ENCODE results near the gene CLCNKA. TPM values are rescaled to one million over a fixed set of nuclear protein-coding genes. Genes with fewer than 3 reads are reported as not detected.

CLCNKA gene
- total RNA-seq, 1 experiment from 2014 or later = 0.10 TPM

GRCh38 chr1:16011936-16012589, 9.8 kb upstream of the CLCNKA start:
- Histone ChIP-seq H3K79me2 (ENCODE audit: insufficient read depth, low read length) (no peaks in the 10 kb centered on the region), H3K9ac (ENCODE audit: low read length) (peak overlapping the region; percentile 66), H3K4me3 (replicated peaks in 1 of 2; ENCODE audit: low read depth in 1 of 2, low read length in 2 of 2) (peak overlapping the region; percentile 36 to 58; a peak in 3 of 4 replicates), H3K4me2 (ENCODE audit: low read length) (peak overlapping the region; percentile 85), H3K9me2 (ENCODE audit: insufficient read depth) (no peaks in the 10 kb centered on the region), H3K9me3 (ENCODE audit: control insufficient read depth in 1 of 2, insufficient read depth in 1 of 2, low read depth in 1 of 2, low read length in 2 of 2) (no peaks in the 10 kb centered on the region), H2AFZ (ENCODE audit: low read depth, low read length, poor library complexity, severe bottlenecking) (peak overlapping the region; percentile 7), H3K27me3 (ENCODE audit: insufficient read depth, low read length) (no peaks in the 10 kb centered on the region), H3K4me1 (ENCODE audit: control insufficient read depth in 1 of 2, insufficient read depth in 2 of 2, low read length in 2 of 2) (peaks cover 10 to 29% of the 10 kb centered on the region in 2 experiments), H3K36me3 (ENCODE audit: control insufficient read depth in 1 of 2, insufficient read depth in 2 of 2, low read length in 2 of 2) (no peaks in the 10 kb centered on the region), H3K27ac (ENCODE audit: low read depth, low read length) (peak overlapping the region; percentile 43; the same call in 1 of the 2 replicates), H4K20me1 (ENCODE audit: insufficient read depth) (no peaks in the 10 kb centered on the region)
- intact Hi-C loops (cut with micrococcal nuclease) = no loop called here
- POLR2A ChIA-PET = no interaction called here
- CTCF ChIA-PET = no interaction called here
- DNase-seq (ENCODE audit: low read depth, low spot score) (no peak), ATAC-seq (no peak)
- RAD21 ChIA-PET (ENCODE audit: low non-redundant PET in 1 of 2, low total read pairs in 2 of 2, uncharacterized antibody in 2 of 2, unreplicated experiment in 2 of 2) = no interaction called here
- BruUV-seq (replicated peaks) = no TSS peak
- TF ChIP-seq YY1 (IDR thresholded peaks at IDR 0.05; ENCODE audit: extremely low read depth, insufficient replicate concordance, low read depth, low read length) = no peak
- no peak for TF ChIP-seq JUND (IDR thresholded peaks at IDR 0.05)
- TF ChIP-seq ZNF274 (IDR thresholded peaks at IDR 0.05; ENCODE audit: low read depth, low read length) = no peak
- no peak for TF ChIP-seq MAX (IDR thresholded peaks at IDR 0.05)
- TF ChIP-seq, protein P1, sequence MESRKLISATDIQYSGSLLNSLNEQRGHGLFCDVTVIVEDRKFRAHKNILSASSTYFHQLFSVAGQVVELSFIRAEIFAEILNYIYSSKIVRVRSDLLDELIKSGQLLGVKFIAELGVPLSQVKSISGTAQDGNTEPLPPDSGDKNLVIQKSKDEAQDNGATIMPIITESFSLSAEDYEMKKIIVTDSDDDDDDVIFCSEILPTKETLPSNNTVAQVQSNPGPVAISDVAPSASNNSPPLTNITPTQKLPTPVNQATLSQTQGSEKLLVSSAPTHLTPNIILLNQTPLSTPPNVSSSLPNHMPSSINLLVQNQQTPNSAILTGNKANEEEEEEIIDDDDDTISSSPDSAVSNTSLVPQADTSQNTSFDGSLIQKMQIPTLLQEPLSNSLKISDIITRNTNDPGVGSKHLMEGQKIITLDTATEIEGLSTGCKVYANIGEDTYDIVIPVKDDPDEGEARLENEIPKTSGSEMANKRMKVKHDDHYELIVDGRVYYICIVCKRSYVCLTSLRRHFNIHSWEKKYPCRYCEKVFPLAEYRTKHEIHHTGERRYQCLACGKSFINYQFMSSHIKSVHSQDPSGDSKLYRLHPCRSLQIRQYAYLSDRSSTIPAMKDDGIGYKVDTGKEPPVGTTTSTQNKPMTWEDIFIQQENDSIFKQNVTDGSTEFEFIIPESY (IDR thresholded peaks at IDR 0.05; ENCODE audit: extremely low read depth, insufficient replicate concordance, low read length) = no peak
- TF ChIP-seq SP1 (IDR thresholded peaks at IDR 0.05; ENCODE audit: low read depth) = no peak
- no peak for TF ChIP-seq ZFX (IDR thresholded peaks at IDR 0.05)
- TF ChIP-seq RAD21 (IDR thresholded peaks at IDR 0.05; ENCODE audit: low read depth) = no peak
- TF ChIP-seq CTCF (IDR thresholded peaks at IDR 0.05 in 2 of 3, conservative IDR thresholded peaks at IDR 0.05 in 1 of 3; ENCODE audit: borderline replicate concordance in 1 of 3, insufficient read depth in 1 of 3, low read depth in 2 of 3, low read length in 2 of 3) = no peak
- no peak for TF ChIP-seq EZH2phosphoT487 (IDR thresholded peaks at IDR 0.05; ENCODE audit: borderline replicate concordance)
- no peak for TF ChIP-seq CEBPB (IDR thresholded peaks at IDR 0.05; ENCODE audit: low read depth)
- no peak for TF ChIP-seq CBX3 (IDR thresholded peaks at IDR 0.05; ENCODE audit: low read depth)
- TF ChIP-seq, protein P2, sequence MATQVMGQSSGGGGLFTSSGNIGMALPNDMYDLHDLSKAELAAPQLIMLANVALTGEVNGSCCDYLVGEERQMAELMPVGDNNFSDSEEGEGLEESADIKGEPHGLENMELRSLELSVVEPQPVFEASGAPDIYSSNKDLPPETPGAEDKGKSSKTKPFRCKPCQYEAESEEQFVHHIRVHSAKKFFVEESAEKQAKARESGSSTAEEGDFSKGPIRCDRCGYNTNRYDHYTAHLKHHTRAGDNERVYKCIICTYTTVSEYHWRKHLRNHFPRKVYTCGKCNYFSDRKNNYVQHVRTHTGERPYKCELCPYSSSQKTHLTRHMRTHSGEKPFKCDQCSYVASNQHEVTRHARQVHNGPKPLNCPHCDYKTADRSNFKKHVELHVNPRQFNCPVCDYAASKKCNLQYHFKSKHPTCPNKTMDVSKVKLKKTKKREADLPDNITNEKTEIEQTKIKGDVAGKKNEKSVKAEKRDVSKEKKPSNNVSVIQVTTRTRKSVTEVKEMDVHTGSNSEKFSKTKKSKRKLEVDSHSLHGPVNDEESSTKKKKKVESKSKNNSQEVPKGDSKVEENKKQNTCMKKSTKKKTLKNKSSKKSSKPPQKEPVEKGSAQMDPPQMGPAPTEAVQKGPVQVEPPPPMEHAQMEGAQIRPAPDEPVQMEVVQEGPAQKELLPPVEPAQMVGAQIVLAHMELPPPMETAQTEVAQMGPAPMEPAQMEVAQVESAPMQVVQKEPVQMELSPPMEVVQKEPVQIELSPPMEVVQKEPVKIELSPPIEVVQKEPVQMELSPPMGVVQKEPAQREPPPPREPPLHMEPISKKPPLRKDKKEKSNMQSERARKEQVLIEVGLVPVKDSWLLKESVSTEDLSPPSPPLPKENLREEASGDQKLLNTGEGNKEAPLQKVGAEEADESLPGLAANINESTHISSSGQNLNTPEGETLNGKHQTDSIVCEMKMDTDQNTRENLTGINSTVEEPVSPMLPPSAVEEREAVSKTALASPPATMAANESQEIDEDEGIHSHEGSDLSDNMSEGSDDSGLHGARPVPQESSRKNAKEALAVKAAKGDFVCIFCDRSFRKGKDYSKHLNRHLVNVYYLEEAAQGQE (IDR thresholded peaks at IDR 0.05; ENCODE audit: low read depth) = no peak
- TF ChIP-seq FOSL1 (IDR thresholded peaks at IDR 0.05; ENCODE audit: low read depth) = no peak
- TF ChIP-seq EZH2 (IDR thresholded peaks at IDR 0.05) = no peak
- TF ChIP-seq POLR2A (IDR thresholded peaks at IDR 0.05; ENCODE audit: borderline replicate concordance, extremely low read depth, insufficient read depth, insufficient read length) = no peak
- no peak for TF ChIP-seq POLR2AphosphoS5 (IDR thresholded peaks at IDR 0.05; ENCODE audit: low read depth, low read length)
- TF ChIP-seq ELF1 (IDR thresholded peaks at IDR 0.05; ENCODE audit: borderline replicate concordance, low read depth) = no peak
- no peak for TF ChIP-seq ATF3 (IDR thresholded peaks at IDR 0.05)
